Measurements from ENCODE around the gene TP53INP2. TPM values are rescaled to one million over a fixed set of nuclear protein-coding genes. Genes with fewer than 3 reads are reported as not detected.

Gene TP53INP2
- total and polyA plus RNA-seq, 2 of the 13 experiments (the other 11 are each of a cell fraction or from before 2014, with no cell fraction given), result 5.2 to 18.8 TPM

DNA sequence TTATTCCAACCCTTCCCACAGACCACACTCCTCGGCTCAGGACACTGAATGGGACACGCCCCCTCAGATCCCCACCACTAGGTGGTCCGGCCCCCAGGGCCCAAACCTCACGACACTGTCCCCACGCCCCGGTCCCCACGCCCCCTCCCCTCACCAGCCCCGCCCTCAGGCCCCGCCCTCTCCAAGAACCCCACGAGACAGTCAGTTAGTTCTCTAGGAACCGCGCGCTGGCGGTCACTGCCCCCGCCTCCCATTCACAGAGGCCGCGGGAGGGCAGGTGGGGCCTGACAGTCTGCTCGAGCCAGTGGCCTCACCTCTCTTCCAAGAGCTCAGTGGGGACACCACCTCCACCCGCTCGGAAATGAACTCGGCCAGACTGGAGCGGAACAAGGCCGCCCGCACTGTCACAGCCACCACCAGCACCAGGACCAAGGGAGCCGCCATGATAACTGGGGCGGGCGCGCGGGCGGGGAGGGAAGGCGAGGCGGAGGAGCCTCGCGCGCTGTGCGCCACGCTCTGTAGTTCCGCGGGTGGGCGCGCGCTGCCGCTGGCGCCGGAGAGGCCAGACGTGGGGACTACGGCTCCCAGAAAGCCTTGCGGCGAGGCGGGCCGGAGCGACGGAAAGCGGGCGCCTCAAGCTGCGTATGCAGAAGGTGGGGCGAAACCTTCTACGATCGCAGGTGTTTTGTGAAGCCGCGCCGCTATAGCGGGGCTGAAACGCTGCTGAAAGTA lies 27.3 kb upstream of the TP53INP2 start, which contains the start of gene PIGU (continued):
- TF ChIP-seq HNRNPH1 (optimal IDR thresholded peaks at IDR 0.05; ENCODE audit: low read depth, low read length) (no peak), CBX2 (IDR thresholded peaks at IDR 0.05; ENCODE audit: low read depth, low read length) (no peak), CBX2 (CRISPR knock-in tag; IDR thresholded peaks at IDR 0.05; ENCODE audit: low read depth) (no peak), KAT8 (CRISPR knock-in tag; IDR thresholded peaks at IDR 0.05) (peak; percentile 96), ZNF367 (CRISPR knock-in tag; IDR thresholded peaks at IDR 0.05; ENCODE audit: borderline replicate concordance) (no peak; the same call in 1 of the 2 replicates), NFYC (CRISPR knock-in tag; IDR thresholded peaks at IDR 0.05) (peak; percentile 65), NAIF1 (CRISPR knock-in tag; IDR thresholded peaks at IDR 0.05; ENCODE audit: borderline replicate concordance) (peak; percentile 95; the same call in 1 of the 2 replicates), ZNF3 (CRISPR knock-in tag; IDR thresholded peaks at IDR 0.05) (no peak), NFKBIZ (CRISPR knock-in tag; IDR thresholded peaks at IDR 0.05) (peak; percentile 72), TAF1 (CRISPR knock-in tag; IDR thresholded peaks at IDR 0.05) (peak; percentile 94), ZNF441 (CRISPR knock-in tag; IDR thresholded peaks at IDR 0.05; ENCODE audit: borderline replicate concordance) (peak; percentile 40; the same call in 1 of the 2 replicates), PTBP1 (IDR thresholded peaks at IDR 0.05; ENCODE audit: low read depth, low read length, poor library complexity, severe bottlenecking) (peak; percentile 55), ZNF652 (CRISPR knock-in tag; IDR thresholded peaks at IDR 0.05; ENCODE audit: borderline replicate concordance, low read depth) (no peak), MXI1 (IDR thresholded peaks at IDR 0.05; ENCODE audit: borderline replicate concordance, low read depth, low read length) (peak; percentile 98), POGZ (CRISPR knock-in tag; IDR thresholded peaks at IDR 0.05) (peak; percentile 80), YY1 (IDR thresholded peaks at IDR 0.05; ENCODE audit: insufficient read depth, insufficient replicate concordance, low read depth, low read length) (peak; percentile 98), ZNF207 (IDR thresholded peaks at IDR 0.05; ENCODE audit: borderline replicate concordance) (no peak)
- TF ChIP-seq, protein P1, sequence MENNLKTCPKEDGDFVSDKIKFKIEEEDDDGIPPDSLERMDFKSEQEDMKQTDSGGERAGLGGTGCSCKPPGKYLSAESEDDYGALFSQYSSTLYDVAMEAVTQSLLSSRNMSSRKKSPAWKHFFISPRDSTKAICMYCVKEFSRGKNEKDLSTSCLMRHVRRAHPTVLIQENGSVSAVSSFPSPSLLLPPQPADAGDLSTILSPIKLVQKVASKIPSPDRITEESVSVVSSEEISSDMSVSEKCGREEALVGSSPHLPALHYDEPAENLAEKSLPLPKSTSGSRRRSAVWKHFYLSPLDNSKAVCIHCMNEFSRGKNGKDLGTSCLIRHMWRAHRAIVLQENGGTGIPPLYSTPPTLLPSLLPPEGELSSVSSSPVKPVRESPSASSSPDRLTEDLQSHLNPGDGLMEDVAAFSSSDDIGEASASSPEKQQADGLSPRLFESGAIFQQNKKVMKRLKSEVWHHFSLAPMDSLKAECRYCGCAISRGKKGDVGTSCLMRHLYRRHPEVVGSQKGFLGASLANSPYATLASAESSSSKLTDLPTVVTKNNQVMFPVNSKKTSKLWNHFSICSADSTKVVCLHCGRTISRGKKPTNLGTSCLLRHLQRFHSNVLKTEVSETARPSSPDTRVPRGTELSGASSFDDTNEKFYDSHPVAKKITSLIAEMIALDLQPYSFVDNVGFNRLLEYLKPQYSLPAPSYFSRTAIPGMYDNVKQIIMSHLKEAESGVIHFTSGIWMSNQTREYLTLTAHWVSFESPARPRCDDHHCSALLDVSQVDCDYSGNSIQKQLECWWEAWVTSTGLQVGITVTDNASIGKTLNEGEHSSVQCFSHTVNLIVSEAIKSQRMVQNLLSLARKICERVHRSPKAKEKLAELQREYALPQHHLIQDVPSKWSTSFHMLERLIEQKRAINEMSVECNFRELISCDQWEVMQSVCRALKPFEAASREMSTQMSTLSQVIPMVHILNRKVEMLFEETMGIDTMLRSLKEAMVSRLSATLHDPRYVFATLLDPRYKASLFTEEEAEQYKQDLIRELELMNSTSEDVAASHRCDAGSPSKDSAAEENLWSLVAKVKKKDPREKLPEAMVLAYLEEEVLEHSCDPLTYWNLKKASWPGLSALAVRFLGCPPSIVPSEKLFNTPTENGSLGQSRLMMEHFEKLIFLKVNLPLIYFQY (CRISPR knock-in tag; IDR thresholded peaks at IDR 0.05; ENCODE audit: borderline replicate concordance), result no peak
- TF ChIP-seq, protein P2, sequence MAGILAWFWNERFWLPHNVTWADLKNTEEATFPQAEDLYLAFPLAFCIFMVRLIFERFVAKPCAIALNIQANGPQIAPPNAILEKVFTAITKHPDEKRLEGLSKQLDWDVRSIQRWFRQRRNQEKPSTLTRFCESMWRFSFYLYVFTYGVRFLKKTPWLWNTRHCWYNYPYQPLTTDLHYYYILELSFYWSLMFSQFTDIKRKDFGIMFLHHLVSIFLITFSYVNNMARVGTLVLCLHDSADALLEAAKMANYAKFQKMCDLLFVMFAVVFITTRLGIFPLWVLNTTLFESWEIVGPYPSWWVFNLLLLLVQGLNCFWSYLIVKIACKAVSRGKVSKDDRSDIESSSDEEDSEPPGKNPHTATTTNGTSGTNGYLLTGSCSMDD (CRISPR knock-in tag; IDR thresholded peaks at IDR 0.05), result 0 out of 2 replicates have a peak, but pooled peaks have one; percentile 30
- TF ChIP-seq, protein P3, sequence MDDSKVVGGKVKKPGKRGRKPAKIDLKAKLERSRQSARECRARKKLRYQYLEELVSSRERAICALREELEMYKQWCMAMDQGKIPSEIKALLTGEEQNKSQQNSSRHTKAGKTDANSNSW (CRISPR knock-in tag; IDR thresholded peaks at IDR 0.05; ENCODE audit: borderline replicate concordance), result 0 out of 2 replicates have a peak, but pooled peaks have one; percentile 30
- TF ChIP-seq, protein P4, sequence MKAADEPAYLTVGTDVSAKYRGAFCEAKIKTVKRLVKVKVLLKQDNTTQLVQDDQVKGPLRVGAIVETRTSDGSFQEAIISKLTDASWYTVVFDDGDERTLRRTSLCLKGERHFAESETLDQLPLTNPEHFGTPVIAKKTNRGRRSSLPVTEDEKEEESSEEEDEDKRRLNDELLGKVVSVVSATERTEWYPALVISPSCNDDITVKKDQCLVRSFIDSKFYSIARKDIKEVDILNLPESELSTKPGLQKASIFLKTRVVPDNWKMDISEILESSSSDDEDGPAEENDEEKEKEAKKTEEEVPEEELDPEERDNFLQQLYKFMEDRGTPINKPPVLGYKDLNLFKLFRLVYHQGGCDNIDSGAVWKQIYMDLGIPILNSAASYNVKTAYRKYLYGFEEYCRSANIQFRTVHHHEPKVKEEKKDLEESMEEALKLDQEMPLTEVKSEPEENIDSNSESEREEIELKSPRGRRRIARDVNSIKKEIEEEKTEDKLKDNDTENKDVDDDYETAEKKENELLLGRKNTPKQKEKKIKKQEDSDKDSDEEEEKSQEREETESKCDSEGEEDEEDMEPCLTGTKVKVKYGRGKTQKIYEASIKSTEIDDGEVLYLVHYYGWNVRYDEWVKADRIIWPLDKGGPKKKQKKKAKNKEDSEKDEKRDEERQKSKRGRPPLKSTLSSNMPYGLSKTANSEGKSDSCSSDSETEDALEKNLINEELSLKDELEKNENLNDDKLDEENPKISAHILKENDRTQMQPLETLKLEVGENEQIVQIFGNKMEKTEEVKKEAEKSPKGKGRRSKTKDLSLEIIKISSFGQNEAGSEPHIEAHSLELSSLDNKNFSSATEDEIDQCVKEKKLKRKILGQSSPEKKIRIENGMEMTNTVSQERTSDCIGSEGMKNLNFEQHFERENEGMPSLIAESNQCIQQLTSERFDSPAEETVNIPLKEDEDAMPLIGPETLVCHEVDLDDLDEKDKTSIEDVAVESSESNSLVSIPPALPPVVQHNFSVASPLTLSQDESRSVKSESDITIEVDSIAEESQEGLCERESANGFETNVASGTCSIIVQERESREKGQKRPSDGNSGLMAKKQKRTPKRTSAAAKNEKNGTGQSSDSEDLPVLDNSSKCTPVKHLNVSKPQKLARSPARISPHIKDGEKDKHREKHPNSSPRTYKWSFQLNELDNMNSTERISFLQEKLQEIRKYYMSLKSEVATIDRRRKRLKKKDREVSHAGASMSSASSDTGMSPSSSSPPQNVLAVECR (CRISPR knock-in tag; IDR thresholded peaks at IDR 0.05; ENCODE audit: borderline replicate concordance), result peak; percentile 99
